Inflammatory macrophage treated with lipopolysaccharide for 1 hour (primary cell): ENCODE results near the gene RDM1.
"Not testable (repeated sequence)": the region's sequence is repeated elsewhere in the genome, so short reads cannot be mapped to it uniquely, and the experiment has no call there.

Experiments used
- DNase-seq, 2 donors: peaks; one replicate each; pipeline ENCODE4 v3.0.0-alpha.2; 2020 to 2022

Gene RDM1, protein sequence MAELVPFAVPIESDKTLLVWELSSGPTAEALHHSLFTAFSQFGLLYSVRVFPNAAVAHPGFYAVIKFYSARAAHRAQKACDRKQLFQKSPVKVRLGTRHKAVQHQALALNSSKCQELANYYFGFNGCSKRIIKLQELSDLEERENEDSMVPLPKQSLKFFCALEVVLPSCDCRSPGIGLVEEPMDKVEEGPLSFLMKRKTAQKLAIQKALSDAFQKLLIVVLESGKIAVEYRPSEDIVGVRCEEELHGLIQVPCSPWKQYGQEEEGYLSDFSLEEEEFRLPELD

DNA sequence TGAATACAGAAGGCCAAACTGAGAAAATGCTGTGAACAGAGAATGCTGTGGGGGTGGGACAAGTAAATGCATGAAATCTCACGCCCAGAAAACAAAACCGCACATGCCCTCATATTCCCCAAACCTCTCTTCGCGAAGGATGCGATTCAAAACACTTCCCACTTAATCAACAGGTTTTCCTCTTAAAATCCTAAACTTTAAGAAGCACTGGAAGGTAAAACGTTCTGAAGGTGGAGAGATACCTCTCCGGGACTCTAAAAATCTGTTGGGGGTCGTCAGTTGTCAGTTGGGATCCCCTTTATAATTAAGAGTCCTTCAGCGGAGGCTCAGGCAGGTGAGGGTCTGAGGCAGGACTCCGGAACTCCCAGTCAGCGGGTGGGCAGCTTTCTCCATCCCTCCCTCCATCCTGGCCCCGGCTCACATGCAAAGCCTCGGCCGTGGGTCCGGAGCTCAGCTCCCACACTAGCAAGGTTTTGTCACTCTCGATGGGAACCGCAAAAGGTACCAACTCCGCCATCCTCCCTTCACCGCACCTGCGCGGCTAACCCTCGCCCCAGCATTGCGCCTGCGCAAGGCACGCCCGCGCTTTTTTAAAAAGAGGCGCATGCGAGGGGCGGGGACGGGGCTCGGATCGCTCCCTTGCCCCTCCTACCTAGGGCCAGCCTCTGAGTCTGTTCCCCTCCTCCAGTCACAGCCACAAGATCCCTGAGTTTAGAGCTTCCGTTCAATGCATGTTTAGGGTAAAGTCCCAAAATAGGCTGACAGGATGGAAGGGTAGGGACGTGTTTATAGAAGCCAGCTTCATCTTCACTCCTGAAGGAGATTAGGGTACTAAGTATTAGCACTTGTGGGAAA, at the start of gene RDM1:
RDM1 (minus strand) TSS at position 563 of the 855 bp plus-strand sequence; CDS start at position 517, 46 bp downstream.
- DNase-seq, result peak; percentile 73 to 75

GRCh38 chr17:35978346-35978745, 47.8 kb upstream of the RDM1 start:
- no peak for DNase-seq

DNA sequence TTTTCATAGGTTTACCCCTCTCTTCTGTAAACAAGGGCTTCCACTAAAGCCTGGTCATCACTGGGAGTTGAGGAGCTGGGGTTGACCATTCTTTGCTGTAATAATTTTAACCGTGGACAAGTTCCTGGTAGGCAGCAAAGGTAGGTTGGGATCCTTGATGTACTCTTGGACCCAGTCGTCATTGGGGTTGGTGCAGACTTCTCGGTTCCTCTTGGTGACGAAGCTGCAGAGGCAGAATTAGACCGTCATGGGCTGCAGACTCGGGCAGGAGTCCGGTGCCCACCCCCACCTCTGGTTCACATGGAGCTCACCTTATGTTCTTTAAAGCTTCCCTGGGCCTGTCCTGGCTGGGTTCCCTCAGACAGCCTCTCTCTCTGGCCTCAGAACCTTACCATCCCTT, 46.9 kb upstream of the RDM1 start:
- no peak for DNase-seq

DNA sequence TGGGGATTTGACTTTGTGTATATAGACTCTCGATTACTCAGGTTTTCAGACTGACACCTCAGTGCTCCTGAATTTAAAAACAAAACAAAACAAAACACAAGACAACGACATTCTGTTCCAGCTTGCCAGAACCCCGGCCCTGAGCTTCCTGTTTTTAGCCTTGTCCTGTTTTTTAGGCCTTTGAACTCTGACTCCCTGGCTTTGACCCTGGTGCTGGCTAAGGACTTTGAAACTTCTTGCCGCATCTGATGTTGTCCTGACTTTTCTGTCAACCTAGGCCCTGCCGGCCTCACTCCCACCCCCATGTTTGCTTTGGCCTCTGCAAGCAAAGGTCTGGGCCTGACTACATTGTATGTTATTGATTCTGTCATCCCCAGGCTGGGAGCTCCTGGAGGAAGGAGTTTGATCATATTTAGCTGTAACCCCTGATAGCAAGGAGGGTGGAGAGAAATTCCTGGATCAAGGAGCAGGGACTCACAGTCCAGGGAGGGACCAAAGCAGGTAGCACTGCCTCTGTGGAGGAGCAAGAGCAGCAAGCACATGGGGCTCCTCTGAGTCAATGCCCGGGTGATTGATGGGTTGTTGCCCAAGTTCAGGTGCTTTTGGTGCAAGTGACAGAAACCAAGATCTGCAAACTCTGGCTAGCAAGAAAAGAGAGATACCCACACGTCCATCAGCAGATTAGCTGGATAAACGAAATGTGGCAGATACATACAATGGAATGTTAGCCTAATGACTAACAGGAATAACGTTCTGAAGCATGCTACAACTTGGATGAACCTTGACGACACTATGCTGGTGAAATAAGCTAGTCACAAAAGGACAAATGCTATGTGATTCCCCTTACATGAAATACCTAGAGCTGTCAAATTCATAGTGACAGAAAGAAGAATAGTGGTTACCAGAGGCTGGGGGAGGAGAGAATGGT, 43.0 kb upstream of the RDM1 start:
- DNase-seq, result no peak

DNA sequence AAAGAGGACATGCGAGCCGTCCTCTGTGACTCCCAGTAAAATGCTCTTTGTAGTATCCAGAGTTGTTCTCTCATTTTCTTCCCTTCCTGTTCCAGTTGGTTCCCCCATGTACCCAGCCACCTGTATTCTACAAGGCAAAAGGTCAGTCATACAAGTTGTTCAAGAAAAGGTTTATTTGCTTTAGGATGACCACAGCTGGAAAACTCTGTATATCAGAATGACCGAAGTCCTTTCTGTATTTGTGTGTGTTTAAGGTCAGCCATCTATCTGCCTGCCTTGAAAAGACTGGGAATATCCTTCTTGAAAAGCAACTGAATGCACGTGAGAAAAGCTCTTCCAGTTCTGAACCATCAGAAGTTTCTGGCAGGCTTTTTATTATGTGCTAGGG, 42.4 kb upstream of the RDM1 start:
- no peak for DNase-seq

DNA sequence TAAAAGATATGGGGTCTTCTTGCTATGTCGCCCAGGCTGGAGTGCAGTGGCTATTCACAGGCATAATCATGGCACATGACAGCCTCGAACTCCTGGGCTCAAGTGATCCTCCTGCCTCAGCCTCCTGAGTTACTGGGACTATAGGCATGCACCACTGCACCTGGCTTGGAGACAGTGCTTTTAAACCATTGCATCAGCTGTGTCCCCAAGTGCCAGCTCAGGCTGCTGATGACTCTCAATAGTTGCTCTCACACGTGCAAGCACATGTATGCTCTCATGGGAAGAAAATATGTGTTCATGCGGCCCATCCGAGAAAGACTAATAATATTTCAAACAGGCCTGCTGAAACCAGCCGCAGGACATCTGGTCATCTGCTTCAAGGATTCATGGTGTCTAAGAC, 42.0 kb upstream of the RDM1 start:
- no peak for DNase-seq

GRCh38 chr17:35972066-35972465, 41.5 kb upstream of the RDM1 start:
- no peak for DNase-seq

- DNase-seq, result peak; percentile 65 to 97
Measured at GRCh38 chr17:35969558-35970380, 39.2 kb upstream of the RDM1 start.

GRCh38 chr17:35968520-35969054, 38.0 kb upstream of the RDM1 start:
- DNase-seq, result no peak

DNA sequence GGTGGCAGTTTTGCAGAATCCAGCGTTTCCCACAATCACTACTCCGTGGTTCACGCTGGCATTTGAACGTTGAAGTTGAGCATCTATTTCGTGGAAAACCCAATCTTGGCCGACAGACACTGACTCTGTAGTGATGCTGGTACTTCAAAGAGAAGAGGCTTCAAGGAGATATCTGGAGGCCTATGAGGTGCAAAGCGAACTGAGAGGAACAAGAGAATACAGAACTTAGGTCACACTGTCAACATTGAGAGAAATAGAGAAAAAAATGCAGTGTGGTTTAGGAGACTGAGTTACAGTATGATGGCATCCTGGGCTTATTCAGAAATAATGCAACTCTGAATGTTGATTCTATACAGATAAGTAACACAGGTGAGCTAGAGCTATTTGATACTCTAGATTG, 34.7 kb upstream of the RDM1 start:
- no peak for DNase-seq

DNA sequence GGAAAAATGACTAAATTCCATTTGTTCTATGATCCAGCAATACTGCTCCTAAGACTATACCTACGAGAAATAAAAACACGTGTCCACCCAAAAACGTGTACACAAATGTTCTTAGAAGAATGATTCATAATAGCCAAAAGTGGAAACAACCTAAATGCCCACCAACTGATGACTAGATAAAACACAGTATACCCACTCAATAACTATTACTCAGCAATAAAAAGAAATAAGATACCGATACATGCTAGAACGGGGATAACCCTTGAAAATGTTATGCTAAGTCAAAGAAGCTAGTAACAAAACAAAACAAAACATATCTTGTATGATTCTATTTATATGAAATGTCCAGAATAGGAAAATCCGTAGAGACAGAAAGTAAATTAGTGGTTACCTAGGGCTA, 33.1 kb upstream of the RDM1 start:
- DNase-seq, result no peak

GRCh38 chr17:35953720-35954119, 23.1 kb upstream of the RDM1 start:
- DNase-seq, result no peak

GRCh38 chr17:35949401-35949800, 18.8 kb upstream of the RDM1 start:
- no peak for DNase-seq

- no peak for DNase-seq
Measured at GRCh38 chr17:35948092-35948491, 17.5 kb upstream of the RDM1 start.

DNA sequence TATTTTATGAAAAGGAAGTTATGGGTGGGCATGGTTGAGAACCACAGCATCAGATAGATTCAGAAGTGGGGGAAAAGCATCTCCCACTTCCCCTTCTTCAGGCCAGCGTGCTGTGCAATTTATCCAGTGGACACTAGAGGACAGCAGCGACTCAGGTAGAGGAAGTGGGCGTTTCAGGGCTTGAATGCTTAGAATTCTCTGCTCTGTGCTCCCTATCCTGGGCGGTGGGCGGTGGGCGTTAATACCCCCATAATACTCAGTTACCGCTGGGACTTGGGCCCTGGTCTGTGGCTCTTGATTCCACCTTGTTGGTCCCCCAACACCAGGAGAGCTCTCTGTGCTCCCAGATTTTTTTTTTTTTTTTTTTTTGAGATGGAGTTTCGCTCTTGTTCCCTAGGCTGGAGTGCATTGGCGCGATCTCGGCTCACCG, 16.6 kb upstream of the RDM1 start:
- DNase-seq, result peak; percentile 46 to 80

- no peak for DNase-seq
Measured at GRCh38 chr17:35944151-35944550, 13.6 kb upstream of the RDM1 start.

DNA sequence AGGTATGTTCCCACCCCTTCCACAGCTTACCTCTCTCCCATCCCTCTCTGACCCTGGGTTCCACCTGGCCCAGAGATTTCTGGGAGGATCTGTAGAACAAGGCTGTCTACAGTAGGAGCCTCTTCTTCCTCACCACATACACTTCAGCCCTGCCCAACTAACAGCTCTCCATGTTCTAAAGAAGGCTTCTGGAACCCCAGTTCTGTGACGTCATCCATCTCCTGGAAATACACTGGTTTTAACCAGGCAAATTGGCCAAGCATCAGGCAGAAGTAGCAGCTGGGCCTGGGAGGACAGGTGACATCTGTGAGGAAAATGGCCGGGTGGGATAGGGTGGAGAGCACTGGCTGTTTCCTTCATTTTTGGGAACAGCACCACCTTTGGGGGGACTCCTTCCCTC, 13.0 kb upstream of the RDM1 start, which contains the start of gene LYZL6:
LYZL6 (minus strand) TSS at position 177 of the 400 bp plus-strand sequence. CDS start 4,357 bp downstream, outside the sequence.
- DNase-seq, result no peak

DNA sequence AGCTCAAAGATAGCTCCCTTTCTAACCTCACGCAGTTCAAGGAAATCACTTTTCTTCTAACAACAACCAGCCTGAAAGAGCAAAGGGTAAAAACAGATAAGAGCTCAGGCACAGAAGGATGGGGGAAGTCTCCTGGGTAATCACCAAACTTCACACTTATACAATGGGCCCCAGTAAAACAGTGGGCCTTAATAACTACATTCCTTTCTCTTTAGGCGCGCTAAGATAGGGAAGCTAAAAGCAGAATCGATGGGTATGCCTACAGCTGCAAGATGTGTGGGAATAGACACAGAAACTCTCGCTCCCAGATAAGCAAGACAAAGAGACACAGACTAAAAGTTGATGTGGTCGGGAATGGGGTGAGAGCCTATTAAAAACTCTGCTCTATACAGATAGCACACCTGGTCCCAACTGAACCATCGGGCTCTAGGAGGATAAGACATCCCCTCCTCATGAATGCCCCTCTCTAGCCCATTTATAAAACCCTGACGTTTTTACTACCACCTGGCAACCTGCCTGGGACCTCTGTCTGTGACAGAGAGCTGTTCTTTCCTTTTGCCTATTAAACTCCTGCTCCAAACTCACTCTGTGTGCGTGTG, 12.1 kb upstream of the RDM1 start:
- no peak for DNase-seq

DNA sequence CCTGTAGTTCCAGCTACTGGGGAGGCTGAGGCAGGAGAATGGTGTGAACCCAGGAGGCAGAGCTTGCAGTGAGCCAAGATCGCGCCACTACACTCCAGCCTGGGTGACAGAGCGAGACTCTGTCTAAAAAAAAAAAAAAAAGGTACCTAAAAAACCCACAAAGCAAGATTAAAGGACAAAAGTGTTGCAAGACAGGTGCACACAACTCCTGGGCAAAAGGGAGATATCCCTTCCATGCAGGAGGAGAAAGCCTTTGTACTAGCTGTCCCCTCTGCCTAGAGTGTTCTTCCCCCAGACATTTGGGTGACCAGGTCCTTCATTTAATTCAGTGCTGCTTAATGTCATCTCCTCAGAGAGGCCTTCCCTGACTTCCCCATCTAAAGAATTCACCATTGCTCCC, 7.9 kb upstream of the RDM1 start:
- DNase-seq, result not testable (repeated sequence)

- DNase-seq, result no peak
Measured at GRCh38 chr17:35936063-35936462, 5.5 kb upstream of the RDM1 start.

GRCh38 chr17:35934760-35935159, 4.2 kb upstream of the RDM1 start:
- DNase-seq, result no peak
